HepG2 (cell line): ENCODE results near the gene SLC4A11. TPM values are rescaled to one million over a fixed set of nuclear protein-coding genes. Genes with fewer than 3 reads are reported as not detected.

Experiments used
- DPF2 ChIP-seq: sonication (generic); formaldehyde crosslinking; IDR thresholded peaks from 2 replicates; pipeline ENCODE4 v1.4.0; 2020; ENCODE audit warnings: mild to moderate bottlenecking, low read depth, missing genetic modification reagents, borderline replicate concordance
- SSRP1 ChIP-seq: IDR thresholded peaks from 2 replicates; pipeline ENCODE4 v1.6.1; 2016; ENCODE audit warnings: control low read depth
- YY1 ChIP-seq: IDR thresholded peaks from 2 replicates; pipeline ENCODE4 v1.6.1; 2011; ENCODE audit warnings: low read length, low read depth, moderate library complexity, mild to moderate bottlenecking; ENCODE audit not compliant: insufficient read depth, insufficient replicate concordance
- ZFP36L2 ChIP-seq: sonication (generic); formaldehyde crosslinking; IDR thresholded peaks from 2 replicates; pipeline ENCODE4 v1.4.0; 2020; ENCODE audit warnings: missing genetic modification reagents
- ZNF615 ChIP-seq: sonication (generic); formaldehyde crosslinking; IDR thresholded peaks from 2 replicates; pipeline ENCODE4 v1.5.0; 2020; ENCODE audit warnings: mild to moderate bottlenecking, missing genetic modification reagents, borderline replicate concordance
- polyA plus RNA-seq, 8 experiments: library from polyadenylated mRNA; depleted of rRNA in 3 of 8; stranded (reverse) in 7 of 8; unstranded in 1 of 8; fragments of >200 nt; fragmentation: Illumina TruSeq in 4 of 8; extraction: Trizol in 4 of 8; gene quantifications; 2 replicates each; pipeline versions ENCODE4 v1.2.1 to v1.2.3, GENCODE V29; 2011 to 2016; ENCODE audit warnings: low read depth in 4 of 8, missing spikeins in 1 of 8, mixed read lengths in 1 of 8; ENCODE audit not compliant: insufficient read depth in 1 of 8
- total RNA-seq, 5 experiments: library from RNA; depleted of rRNA; stranded (reverse); fragments of >200 nt; fragmentation: Illumina TruSeq; extraction: Trizol; gene quantifications; 2 replicates each; pipeline ENCODE4 v1.2.3, GENCODE V29; 2016; ENCODE audit warnings: low read depth in 1 of 5
- TF ChIP-seq, protein P1 (sequence below), 2 experiments: sonication (generic) in 1 of 2; formaldehyde crosslinking in 1 of 2; IDR thresholded peaks; 2 replicates each; pipeline versions ENCODE4 v1.4.0 to v1.6.1; 2016 to 2020; ENCODE audit warnings: borderline replicate concordance in 1 of 2, low read depth in 1 of 2, mild to moderate bottlenecking in 1 of 2, missing genetic modification reagents in 1 of 2
- TF ChIP-seq, protein P2 (sequence below): sonication (generic); formaldehyde crosslinking; IDR thresholded peaks from 2 replicates; pipeline ENCODE4 v1.5.0; 2020; ENCODE audit warnings: mild to moderate bottlenecking, low read depth, missing genetic modification reagents, borderline replicate concordance
- TF ChIP-seq, protein P3 (sequence below): sonication (generic); formaldehyde crosslinking; IDR thresholded peaks from 2 replicates; pipeline ENCODE4 v1.4.0; 2020; ENCODE audit warnings: mild to moderate bottlenecking, missing genetic modification reagents
- TF ChIP-seq, protein P4 (sequence below): sonication (generic); formaldehyde crosslinking; IDR thresholded peaks from 2 replicates; pipeline ENCODE4 v1.4.0; 2020; ENCODE audit warnings: low read depth, mild to moderate bottlenecking, missing genetic modification reagents
- TF ChIP-seq, protein P5 (sequence below): sonication (generic); formaldehyde crosslinking; conservative IDR thresholded peaks from 2 replicates; pipeline ENCODE4 v1.4.0; 2020; ENCODE audit warnings: missing genetic modification reagents

Gene SLC4A11
- total and polyA plus RNA-seq, 2 of the 13 experiments (the other 11 are each of a cell fraction or from before 2014, with no cell fraction given): 3.9 to 27.0 TPM

DNA sequence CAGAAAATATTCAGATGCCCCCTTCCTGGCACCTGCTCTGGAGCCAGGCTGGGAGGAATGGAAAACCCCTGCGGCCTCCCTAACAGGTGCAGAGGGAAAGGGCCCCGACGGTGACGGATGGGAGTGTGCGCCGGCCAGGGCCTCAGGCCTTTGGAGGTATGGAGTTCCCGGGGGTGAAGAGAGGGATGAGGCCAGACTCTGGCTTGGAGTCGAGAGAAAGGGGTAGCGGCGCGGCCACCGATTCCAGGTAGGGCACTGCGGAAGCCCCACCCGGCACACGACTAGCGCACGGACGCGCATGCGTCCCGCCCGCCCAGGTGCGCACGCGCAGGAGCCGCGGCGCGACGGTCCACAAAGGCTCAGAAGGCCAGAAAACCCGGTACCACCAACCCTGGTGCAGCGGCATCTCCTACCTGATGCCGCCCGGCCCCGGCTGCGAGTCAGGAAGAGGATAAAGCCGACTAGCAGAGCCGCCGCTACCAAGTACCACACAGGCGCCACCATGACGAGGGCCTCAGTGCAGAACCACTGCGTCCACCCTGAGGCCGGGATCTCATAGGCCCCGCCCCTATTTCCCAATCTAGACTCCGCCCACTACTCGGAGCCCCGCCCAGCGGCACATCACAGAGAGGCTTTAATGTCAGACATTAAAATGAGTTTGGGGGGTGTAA, 34.7 kb downstream of the SLC4A11 start, which contains the start of gene DDRGK1 (continued):
- TF ChIP-seq, protein P1, sequence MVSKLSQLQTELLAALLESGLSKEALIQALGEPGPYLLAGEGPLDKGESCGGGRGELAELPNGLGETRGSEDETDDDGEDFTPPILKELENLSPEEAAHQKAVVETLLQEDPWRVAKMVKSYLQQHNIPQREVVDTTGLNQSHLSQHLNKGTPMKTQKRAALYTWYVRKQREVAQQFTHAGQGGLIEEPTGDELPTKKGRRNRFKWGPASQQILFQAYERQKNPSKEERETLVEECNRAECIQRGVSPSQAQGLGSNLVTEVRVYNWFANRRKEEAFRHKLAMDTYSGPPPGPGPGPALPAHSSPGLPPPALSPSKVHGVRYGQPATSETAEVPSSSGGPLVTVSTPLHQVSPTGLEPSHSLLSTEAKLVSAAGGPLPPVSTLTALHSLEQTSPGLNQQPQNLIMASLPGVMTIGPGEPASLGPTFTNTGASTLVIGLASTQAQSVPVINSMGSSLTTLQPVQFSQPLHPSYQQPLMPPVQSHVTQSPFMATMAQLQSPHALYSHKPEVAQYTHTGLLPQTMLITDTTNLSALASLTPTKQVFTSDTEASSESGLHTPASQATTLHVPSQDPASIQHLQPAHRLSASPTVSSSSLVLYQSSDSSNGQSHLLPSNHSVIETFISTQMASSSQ (IDR thresholded peaks at IDR 0.05; ENCODE audit: low read depth): no peak
- TF ChIP-seq, protein P1 (CRISPR knock-in tag; IDR thresholded peaks at IDR 0.05; ENCODE audit: borderline replicate concordance): peak; percentile 78
- TF ChIP-seq, protein P2, sequence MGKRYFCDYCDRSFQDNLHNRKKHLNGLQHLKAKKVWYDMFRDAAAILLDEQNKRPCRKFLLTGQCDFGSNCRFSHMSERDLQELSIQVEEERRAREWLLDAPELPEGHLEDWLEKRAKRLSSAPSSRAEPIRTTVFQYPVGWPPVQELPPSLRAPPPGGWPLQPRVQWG (CRISPR knock-in tag): no peak
- TF ChIP-seq, protein P3, sequence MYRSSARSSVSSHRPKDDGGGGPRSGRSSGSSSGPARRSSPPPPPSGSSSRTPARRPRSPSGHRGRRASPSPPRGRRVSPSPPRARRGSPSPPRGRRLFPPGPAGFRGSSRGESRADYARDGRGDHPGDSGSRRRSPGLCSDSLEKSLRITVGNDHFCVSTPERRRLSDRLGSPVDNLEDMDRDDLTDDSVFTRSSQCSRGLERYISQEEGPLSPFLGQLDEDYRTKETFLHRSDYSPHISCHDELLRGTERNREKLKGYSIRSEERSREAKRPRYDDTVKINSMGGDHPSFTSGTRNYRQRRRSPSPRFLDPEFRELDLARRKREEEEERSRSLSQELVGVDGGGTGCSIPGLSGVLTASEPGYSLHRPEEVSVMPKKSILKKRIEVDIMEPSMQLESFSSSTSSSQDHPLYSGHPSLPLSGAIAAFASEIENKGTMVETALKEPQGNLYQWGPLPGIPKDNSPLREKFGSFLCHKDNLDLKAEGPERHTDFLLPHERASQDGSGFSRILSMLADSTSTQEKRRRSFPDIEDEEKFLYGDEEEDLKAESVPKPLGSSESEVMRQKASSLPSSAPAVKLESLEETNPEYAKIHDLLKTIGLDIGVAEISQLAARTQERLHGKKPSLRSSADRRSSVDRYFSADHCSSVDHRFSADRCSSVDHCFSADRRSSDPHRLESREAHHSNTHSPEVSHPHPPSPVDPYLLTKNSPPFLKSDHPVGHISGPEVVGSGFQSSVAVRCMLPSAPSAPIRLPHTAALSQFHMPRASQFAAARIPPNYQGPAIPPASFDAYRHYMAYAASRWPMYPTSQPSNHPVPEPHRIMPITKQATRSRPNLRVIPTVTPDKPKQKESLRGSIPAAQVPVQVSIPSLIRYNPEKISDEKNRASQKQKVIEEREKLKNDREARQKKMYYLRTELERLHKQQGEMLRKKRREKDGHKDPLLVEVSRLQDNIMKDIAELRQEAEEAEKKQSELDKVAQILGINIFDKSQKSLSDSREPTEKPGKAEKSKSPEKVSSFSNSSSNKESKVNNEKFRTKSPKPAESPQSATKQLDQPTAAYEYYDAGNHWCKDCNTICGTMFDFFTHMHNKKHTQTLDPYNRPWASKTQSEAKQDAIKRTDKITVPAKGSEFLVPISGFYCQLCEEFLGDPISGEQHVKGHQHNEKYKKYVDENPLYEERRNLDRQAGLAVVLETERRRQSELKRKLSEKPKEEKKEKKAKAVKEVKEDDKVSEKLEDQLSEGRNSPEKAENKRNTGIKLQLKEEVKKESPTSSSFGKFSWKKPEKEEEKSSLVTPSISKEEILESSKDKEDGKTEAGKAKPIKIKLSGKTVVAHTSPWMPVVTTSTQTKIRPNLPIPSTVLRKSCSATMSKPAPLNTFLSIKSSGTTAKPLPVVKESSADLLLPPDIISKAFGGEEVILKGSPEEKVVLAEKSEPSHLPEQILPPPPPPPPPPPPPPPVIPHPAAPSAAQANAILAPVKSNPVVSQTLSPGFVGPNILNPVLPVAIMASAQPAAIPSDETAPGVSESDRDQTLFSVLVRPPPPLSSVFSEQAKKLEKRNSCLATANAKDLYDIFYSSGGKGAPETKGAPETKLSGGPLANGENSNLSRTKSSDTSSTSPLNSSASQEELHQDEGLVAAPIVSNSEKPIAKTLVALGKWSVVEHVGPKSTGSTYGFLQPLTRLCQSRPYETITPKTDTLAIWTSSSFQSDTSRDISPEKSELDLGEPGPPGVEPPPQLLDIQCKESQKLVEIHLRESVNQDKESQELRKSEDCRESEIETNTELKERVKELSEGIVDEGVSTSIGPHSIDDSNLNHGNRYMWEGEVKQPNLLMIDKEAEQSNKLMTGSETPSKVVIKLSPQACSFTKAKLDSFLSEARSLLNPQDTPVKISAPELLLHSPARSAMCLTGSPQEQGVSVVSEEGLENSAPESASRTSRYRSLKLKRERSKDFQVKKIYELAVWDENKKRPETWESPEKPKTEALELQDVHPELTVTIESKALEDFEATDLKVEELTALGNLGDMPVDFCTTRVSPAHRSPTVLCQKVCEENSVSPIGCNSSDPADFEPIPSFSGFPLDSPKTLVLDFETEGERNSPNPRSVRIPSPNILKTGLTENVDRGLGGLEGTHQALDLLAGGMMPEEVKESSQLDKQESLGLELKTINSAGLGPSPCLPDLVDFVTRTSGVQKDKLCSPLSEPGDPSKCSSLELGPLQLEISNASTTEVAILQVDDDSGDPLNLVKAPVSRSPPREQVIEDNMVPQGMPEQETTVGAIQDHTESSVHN (CRISPR knock-in tag): peak; percentile 87; the same call in 1 of the 2 replicates
- TF ChIP-seq DPF2: no peak
- TF ChIP-seq YY1: peak; percentile 79
- TF ChIP-seq, protein P4, sequence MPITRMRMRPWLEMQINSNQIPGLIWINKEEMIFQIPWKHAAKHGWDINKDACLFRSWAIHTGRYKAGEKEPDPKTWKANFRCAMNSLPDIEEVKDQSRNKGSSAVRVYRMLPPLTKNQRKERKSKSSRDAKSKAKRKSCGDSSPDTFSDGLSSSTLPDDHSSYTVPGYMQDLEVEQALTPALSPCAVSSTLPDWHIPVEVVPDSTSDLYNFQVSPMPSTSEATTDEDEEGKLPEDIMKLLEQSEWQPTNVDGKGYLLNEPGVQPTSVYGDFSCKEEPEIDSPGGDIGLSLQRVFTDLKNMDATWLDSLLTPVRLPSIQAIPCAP (CRISPR knock-in tag): peak; percentile 14; the same call in 1 of the 2 replicates
- peak; percentile 83 for TF ChIP-seq ZFP36L2
- TF ChIP-seq, protein P5, sequence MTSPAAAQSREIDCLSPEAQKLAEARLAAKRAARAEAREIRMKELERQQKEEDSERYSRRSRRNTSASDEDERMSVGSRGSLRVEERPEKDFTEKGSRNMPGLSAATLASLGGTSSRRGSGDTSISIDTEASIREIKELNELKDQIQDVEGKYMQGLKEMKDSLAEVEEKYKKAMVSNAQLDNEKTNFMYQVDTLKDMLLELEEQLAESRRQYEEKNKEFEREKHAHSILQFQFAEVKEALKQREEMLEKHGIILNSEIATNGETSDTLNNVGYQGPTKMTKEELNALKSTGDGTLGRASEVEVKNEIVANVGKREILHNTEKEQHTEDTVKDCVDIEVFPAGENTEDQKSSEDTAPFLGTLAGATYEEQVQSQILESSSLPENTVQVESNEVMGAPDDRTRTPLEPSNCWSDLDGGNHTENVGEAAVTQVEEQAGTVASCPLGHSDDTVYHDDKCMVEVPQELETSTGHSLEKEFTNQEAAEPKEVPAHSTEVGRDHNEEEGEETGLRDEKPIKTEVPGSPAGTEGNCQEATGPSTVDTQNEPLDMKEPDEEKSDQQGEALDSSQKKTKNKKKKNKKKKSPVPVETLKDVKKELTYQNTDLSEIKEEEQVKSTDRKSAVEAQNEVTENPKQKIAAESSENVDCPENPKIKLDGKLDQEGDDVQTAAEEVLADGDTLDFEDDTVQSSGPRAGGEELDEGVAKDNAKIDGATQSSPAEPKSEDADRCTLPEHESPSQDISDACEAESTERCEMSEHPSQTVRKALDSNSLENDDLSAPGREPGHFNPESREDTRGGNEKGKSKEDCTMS: no peak
- no peak; the same call in 1 of the 2 replicates for TF ChIP-seq ZNF615 (CRISPR knock-in tag)
- TF ChIP-seq SSRP1 (CRISPR knock-in tag): peak; percentile 70; the same call in 1 of the 2 replicates
